KG1 (cell line): Measurements from ENCODE around the gene IGF1R.

Experiments used
- DNase-seq: peaks from one replicate; lab custom pipeline; 2025; lab: John Stamatoyannopoulos, UW

The IGF1R gene

DNA sequence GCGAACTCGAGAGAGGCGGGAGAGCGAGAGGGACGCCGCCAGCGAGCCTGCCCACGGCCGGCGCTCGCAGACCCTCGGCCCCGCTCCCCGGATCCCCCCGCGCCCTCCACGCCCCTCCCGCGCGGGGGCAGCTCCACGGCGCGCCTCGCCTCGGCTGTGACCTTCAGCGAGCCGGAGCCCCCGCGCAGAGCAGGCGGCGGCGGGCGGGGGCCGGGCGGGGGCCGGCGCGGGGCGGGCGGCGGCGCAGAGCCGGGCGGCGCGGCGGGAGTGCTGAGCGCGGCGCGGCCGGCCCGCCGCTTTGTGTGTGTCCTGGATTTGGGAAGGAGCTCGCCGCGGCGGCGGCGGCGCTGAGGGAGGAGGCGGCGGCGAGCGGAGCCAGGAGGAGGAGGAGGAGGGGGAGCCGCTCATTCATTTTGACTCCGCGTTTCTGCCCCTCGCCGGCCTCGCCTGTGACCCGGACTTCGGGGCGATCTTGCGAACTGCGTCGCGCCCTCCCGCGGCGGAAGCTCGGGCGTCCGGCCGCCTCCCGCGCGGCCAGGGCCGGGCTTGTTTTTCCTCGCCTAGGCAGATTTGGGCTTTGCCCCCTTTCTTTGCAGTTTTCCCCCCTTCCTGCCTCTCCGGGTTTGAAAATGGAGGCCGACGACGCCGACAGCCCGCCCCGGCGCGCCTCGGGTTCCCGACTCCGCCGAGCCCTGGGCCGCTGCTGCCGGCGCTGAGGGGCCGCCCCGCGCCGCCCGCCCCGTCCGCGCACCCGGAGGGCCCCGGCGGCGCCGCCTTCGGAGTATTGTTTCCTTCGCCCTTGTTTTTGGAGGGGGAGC, 524 bp downstream of the IGF1R start:
- DNase-seq: no peak

DNA sequence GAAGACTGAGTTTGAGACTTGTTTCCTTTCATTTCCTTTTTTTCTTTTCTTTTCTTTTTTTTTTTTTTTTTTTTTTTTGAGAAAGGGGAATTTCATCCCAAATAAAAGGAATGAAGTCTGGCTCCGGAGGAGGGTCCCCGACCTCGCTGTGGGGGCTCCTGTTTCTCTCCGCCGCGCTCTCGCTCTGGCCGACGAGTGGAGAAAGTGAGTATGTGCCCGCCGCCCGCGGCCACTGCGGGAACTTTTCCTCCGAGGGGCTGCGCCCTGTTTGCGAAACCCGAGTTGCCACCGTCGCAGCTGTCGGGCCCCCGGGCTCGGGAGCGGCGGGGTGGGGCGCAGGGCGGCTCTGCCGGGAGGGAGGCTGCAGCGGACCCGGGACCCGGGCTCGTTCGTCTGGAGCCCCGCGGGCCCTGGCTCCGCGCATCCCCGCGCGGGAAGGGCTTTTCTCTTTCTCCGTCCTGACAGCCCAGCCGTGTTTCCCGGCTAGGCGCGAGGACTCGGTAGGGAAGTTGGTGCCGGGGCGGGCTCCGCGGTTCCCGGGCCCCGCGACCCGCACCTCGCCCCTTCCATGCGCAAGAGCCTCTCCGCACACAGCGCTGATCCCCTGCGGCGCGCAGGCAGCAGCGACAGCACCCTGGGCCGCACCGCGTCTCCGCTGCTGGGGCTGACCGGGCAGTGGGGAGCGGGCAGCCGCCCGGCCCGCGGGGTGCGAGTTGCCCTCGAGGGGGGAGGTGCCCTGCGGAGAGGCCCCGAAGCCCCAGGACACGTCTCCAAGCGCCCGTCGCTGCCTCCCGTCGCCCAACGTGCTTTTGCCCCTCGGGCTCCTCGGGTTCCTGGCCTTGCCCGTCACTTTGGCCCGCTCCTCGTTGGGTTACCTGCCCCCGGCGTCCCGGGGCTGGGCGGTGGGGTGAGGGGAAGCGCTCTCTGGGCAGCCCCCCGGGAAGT, 1.4 kb downstream of the IGF1R start:
- no peak for DNase-seq

DNA sequence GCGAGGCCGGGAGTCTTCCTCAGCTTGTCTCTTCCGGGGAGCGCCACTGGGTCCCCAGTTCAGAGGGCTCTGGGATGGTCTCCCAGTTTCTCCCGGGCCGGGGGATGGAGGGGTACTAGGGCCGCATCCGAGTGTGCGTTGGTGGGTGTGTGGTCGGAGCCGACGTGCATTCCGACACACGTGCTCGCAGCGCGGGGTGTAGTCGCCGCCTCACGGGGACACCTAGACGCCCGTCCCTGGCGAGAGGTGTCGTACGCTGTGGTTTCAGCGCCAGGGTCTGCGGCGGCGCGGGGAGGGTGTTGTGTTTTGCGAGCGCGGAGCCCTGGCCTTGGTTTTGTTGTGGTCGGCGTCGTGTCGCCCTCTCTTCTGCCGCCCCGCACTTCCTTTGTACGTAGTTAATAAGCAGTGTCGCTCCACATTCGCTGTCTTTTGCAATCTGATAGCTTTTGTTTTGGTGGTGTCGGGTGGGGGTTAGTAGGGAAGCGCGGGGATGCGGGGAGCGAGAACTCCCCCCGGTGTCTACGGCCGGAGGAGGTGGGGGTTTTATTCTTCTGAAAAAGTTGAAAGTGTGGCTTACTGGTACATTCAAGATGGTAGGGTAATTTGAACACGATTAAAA, 2.2 kb downstream of the IGF1R start:
- no peak for DNase-seq

DNA sequence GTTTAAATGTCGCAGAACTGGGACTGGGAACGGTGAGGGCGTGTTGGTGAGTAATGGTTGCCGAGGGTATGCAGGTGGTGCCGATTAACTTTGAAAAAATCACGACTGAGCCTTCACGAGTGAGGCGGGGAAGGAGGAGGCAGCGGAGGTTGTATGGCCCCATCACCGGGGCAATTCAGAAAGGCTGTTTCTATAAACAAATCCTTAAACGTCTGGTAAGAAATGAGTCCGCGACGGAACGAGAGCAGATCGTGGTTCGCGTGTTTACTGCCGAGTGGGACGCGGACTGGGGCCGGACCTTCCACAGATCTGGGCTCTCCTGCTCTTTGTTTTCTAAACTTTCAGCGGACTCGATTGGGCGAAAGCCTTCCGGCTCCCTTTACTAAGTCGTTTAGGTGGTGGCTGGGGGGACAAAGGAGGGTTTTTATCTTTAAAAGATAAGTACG, 2.7 kb downstream of the IGF1R start:
- no peak for DNase-seq

DNA sequence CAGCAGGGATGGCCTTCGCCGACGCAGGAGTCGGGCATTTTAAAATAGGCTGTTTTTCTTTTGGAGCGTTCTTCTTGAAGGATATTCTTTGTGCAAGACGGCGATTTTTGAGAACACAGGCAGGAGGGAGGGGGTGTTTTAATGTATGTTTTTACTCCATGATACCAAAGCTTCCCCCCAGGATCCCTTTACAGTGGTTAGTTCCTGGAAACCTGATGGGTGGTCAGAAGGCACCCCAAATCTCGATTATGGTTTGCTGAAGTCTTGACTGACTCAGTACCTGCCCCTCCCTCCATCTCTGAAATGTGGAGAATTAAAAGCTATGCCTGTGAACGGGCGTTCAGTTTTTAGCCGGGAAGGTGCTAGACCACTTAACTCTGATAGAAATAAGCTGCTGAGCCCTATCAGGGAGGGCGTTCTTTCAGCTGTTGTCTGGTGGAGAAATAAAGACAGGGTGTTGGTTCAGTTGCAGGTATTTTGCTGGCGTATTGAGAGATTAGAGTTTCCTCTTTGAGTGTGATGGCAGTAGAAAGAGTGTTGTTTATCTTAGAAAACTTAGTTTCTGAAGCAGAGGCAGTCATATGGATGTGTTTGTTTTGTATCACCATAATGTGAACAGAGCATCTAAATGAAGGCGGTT, 3.4 kb downstream of the IGF1R start:
- no peak for DNase-seq

DNA sequence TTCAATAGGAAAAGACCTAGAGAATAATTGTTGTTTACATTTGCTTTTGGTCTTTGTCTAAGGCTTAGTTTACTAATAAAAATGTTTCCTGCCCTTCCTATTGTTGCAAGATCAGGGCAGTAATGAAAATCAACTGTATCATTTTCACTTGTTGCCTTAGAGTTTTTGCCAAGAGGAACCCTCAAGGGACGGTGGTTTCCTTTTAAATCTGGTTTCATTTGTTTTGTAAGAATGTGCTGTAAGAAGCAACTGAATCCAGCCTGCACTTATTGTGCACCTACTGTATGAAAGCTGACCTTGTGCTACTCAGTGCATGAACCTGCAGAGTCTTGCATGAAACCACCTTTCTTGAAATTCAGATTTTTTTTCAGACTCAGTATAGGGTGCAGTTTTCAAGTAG, 5.3 kb downstream of the IGF1R start:
- DNase-seq: no peak

DNA sequence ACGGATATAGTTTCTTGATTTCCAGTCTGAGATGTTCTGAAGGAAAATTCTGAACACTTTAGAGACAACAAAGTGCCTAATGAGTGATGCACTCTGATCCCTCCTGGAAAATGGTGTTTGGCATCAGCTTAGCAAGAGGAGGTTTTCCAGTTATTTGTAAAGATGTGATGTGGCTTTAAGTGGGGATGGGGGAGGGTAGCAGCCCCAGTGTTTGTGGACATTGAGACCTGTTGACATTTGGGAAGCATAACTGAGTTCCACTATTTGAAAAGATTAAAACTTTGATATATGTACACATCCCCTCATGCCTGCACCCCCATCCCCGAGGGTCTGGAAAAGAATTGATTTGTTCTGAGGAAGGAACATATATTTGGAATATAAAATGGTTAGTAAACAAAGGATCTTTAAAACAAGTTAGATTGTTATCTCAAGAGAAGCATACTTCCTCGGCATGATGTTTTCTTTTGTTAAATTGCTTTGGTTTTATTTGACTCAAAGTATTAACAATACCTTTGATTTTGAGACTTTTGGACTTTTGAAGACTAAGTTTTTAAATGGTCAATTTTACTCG, 6.5 kb downstream of the IGF1R start:
- DNase-seq: no peak

DNA sequence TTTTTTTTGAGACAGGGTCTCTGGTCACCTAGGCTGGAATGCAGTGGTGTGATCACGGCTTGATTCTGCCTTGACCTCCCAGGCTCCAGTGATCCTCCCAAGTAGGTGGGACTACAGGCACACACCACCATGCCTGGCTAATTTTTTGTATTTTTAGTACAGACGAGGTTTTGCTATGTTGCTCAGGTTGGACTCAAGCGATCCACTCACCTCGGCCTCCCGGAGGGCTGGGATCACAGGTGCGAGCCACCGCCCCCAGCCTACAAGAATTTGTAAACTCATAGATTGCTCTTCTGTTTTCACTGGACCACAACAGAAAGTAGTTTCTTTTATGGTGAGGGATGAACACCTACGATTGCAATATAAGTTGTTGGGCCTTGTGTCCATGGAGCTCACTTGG, 7.4 kb downstream of the IGF1R start:
- DNase-seq: no peak

DNA sequence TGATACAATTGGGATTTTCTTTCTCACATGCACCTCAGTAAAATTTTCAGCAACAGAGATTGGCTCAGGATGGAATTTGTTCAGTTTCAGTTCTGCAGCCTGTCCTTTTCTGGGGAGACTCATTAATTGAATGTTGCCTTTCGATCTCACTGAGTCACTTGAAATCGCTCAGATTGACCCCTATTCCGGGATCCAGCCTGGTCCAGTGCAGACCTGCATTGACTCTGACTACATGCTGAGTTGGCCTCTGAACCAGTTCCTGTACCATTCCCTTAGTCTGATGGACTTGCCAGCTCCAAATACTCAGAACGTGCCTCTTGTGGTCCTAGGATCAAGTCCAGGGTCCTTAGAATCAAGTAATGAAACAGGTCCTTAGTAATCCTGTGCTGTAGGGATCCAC, 9.4 kb downstream of the IGF1R start:
- DNase-seq: no peak

DNA sequence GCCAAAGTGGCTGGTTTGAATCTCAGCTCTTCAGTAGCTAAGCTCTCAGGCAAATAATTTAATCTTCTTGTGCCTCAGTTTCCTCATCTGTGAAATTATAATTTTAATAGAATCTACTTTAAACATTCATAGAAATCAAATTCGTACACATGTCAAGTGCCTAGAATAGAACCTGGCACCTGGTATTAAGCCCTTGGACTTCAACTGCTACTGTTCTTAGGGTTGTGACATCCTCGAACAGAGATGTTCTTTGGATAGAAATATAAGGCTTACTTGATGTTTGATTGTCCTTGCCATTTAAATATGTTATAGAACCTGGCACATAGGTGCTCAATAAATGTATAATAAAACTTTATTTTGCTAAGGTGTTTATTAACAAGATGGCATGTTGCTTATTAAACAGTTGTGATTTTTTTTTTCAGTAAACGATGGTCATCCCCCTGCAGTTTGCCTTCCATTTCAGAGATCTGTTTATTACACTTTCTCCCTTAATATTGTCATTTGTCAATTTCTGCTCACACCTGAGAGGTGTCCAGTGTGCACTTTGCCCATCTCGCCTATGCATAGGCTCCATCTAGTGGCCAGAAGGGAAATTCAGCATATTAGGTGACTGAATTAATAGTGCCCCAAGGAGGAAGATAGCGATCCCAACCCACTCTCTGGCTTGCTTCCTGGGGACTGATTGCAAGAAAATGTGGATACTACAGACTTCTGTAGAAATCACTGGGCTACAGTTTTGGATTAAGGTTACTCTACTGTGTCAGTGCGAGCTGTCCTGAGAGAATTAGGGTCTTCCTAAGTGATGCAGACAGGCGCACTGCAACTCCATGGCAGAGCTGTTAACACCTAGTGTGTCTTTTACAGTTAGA, 10.7 kb downstream of the IGF1R start:
- DNase-seq: no peak

DNA sequence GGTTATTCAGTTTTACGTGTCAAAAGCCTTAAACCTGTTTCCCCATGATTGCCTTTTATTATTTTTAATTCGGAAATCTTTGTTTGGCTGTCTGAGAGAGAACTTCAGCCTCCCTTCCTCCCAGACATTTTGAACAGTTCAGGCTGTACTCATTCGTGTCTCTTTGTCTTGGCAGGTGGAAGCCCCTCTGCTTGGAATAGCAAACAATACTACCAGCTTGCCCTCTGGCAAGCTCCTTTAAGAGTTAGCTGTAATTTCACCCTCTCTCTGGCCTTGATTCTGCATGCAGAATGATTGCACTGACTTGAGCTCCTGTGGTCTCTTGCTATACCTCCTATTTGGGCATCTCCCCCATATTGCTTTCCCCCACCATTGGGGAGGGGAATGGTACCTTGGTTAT, 11.7 kb downstream of the IGF1R start:
- no peak for DNase-seq

DNA sequence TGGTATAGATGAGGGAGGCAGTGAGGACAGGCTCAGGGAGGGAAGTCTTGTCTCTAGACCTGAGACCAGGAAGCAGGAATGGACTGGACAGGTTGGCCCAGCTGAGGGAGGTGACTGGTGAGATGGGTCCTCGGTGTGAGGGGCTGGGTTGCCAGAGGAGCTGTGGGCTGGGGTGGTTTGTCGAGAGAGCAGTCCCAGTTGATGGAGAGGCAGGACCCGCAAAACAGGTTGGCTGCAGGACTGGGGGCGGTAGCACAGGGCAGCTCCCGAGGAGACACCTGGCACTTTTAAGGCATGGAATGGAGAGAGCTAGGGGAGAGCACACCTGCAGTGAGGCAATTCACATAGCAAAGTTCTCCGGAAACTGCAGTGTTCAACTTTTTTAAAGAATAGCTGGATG, 14.7 kb downstream of the IGF1R start:
- DNase-seq: no peak

DNA sequence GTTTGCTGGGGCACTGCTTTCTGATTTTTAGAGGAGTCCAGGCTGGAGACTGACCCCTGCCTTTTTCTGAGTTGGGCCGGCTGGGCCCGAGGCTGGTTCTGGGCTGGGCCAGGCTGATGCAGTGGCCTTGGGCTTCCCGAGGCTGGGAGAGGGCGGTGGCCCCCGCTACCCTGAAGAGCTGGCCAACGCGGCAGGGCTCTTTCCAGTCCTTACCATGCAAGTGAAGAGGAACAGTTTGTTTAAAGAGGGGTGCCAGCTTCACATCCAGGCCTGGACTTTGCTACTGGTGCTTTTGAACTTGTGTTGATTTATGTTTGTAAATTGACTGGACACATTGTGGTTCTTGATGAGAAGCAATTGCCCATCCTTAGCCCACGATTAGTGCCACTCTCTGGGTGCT, 15.3 kb downstream of the IGF1R start:
- no peak for DNase-seq

DNA sequence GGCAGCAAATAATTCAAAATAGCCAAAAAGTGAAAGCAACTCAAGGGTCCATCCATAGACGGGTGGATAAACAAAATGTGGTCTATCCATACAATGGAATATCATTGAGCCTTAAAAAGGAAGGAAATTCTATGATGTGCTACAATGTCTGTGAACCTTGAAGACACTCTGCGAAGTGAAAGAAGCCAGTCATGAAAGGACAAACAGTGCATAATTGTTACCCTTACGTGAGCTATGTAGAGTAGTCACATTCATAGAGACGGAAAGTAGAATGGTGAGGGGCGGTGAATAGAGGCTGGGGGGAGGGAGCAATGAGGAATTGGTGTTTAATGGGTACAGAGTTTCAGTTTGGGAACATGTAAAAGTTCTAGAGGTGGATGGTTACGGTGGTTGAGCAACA, 18.1 kb downstream of the IGF1R start:
- no peak for DNase-seq

DNA sequence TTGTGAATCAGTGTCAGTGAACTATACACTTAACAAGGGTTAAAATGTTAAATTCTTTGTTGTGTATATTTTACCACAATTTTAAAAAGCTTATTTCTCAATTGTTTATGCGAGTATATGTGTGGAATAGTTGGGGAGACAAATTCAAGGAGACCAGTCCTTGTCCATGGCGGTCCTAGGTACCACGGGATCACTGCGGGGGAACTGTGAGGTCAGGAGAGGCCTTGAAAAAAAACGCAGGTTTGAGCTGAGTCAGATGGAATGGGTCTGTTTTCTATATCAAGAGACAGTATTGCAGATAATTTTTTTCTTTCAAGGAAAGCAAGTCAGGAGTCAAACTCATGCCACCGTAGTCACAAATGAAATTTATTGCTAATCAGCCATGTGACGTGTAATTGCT, 18.5 kb downstream of the IGF1R start:
- DNase-seq: no peak

DNA sequence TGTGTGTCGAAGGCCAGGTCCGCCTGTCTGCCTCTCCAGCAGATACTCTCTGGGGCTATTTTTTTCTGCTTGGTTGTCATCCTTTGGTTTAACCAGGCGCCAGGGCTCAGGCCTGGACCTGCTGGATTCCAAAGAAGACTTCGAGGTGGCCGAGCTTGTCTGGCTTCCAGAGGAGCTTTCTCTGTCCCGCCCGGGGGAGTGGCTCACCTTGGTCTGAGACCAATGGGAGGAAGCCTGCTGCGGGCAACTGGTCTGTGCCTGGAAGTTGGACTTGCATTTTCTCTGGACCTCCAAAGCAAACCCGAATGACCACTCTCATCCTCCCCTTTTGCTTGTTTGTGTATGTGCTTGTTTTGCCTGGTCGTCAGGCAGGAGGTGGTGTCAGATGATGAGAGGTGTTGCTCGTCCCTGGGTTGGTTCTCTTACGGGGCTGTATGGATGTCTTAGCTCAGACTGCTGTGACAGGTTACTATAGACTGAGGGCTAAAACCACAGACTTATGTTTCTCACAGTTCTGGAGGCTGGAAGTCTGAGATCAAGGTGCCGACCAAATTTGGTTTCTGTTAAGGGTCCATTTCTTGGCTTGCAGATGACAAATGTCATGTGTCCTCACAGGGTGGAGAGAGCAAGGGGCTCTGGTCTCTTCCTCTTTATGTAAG, 19.3 kb downstream of the IGF1R start:
- DNase-seq: no peak

DNA sequence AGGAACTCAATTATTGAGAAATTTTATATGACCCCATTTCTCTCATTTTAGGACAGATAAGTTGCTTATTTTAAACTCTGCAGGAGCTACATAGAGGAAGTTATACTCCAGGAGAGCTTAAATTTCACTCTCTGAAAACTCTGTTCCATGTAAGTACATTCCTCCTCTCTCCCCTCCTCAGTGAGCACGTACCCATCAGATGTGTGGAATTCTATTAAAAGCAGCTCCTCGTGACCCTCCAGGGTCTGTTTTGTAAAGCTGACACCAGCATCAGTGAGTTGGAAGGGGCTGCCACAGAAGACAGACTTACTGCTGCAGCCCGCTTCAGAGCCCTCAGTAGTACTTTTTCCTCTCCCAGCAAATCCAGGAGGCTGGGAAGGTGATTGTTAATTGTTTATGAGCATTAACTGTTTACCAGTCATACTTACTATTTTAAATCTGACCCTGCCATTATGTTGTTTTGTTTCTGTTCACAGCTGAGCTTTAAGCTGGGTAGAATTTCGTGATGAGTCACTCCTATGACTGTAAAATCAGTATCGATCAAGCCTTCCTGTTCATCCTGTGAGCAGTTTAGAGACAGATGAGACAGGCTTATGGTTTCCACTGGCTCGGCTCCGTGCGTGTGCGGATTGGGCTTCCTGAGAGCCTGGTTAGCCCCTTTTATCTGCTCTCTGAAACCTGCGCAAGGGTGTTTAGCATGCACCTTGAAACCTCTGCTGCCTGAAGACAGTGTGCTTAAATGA, 20.4 kb downstream of the IGF1R start:
- no peak for DNase-seq

DNA sequence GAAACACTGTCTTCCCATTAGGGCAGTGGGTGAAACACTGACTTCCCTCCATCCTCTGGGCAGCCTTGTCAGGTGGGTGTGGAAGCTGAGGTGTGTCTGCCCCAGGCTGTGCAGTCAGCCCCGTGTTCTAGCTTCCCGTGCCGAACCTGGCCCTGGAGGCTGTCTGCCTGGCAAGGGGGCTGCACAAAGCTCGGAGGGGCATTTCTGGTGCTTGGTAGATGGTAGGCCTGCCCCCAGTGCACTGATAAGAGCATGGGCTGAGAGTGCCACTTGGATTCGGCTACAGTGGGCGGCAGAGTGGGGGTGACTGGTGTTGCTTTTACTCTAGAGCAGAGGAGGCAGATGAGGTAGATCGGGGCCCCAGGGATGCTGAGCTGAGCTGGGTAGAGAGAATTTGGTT, 21.3 kb downstream of the IGF1R start:
- no peak for DNase-seq
